K562 (cell line): ENCODE data around the gene AGPAT1. TPM values are rescaled to one million over a fixed set of nuclear protein-coding genes. Genes with fewer than 3 reads are reported as not detected.

ENCODE experiments used
- ARID3B ChIP-seq: fragments of 250-450 bp; sonication (Bioruptor Pico); IDR thresholded peaks from 2 replicates; pipeline ENCODE4 v1.4.0; 2020; ENCODE audit warnings: borderline replicate concordance
- CBX2 ChIP-seq: fragments of 200-600 bp; sonication (generic); IDR thresholded peaks from one replicate; pipeline ENCODE4 v1.6.1; 2012; ENCODE audit warnings: mild to moderate bottlenecking, low read length, inconsistent platforms; ENCODE audit not compliant: insufficient read depth, poor library complexity, severe bottlenecking
- MBD1 ChIP-seq: fragments of 250-450 bp; sonication (Bioruptor Pico); IDR thresholded peaks from 2 replicates; pipeline ENCODE4 v1.8.0; 2022; ENCODE audit warnings: inconsistent platforms
- SNAPC5 ChIP-seq: fragments of 250-450 bp; sonication (Bioruptor Pico); IDR thresholded peaks from 2 replicates; pipeline ENCODE4 v1.8.0; 2021; ENCODE audit warnings: moderate library complexity, mild to moderate bottlenecking, inconsistent platforms
- ZNF282 ChIP-seq: sonication (generic); formaldehyde crosslinking; IDR thresholded peaks from 2 replicates; pipeline ENCODE4 v1.8.1; 2023; ENCODE audit warnings: missing genetic modification reagents
- polyA plus RNA-seq, 8 experiments: library from polyadenylated mRNA; depleted of rRNA in 4 of 8; stranded (reverse) in 5 of 8; unstranded in 3 of 8; fragments of >200 nt; fragmentation: Nextera tagmentation in 2 of 8; fragmentation: Illumina TruSeq in 1 of 8; extraction: Ambion mirVana in 2 of 8; extraction: Trizol in 1 of 8; gene quantifications; 2 replicates each; pipeline versions ENCODE4 v1.2.1 to v1.2.3, GENCODE V29; 2011 to 2014; ENCODE audit warnings: inconsistent platforms in 1 of 8, missing spikeins in 1 of 8
- total RNA-seq, 7 experiments: library from RNA; depleted of rRNA in 6 of 7; stranded (reverse); fragments of >200 nt in 6 of 7; fragmentation: Illumina TruSeq in 2 of 7; extraction: Trizol in 2 of 7; gene quantifications; 2 replicates each; pipeline versions ENCODE4 v1.2.1 to v1.2.3, GENCODE V29; 2011 to 2021; ENCODE audit warnings: low replicate concordance in 1 of 7

Gene AGPAT1
- total and polyA plus RNA-seq, 9 of the 15 experiments (the other 6 are each of a cell fraction or from before 2014, with no cell fraction given) = 37.9 to 176 (median 69.4) TPM

- TF ChIP-seq MBD1 (CRISPR knock-in tag) = no peak
- 0 out of 2 replicates have a peak, but pooled peaks have one; percentile 64 for TF ChIP-seq ZNF282 (CRISPR knock-in tag)
- TF ChIP-seq SNAPC5 (CRISPR knock-in tag) = no peak
- no peak for TF ChIP-seq ARID3B (CRISPR knock-in tag)
- no peak for TF ChIP-seq CBX2
Observed at GRCh38 chr6:32128751-32129296, 47.1 kb downstream of the AGPAT1 start (continued).
